ENCODE results near the gene CBX3.
A peak's percentile ranks its signal among the peaks of the same experiment; 100 is the strongest.
"Not testable (repeated sequence)": the region's sequence is repeated elsewhere in the genome, so short reads cannot be mapped to it uniquely, and the experiment has no call there.

CBX3 gene

GRCh38 chr7:26192485-26193087 is 9.0 kb upstream of the CBX3 start:
- Histone ChIP-seq H3F3A (ENCODE audit: insufficient read depth) (peaks cover 97% of the 10 kb centered on the region), H3K27me3 (ENCODE audit: low read length) (no peaks in the 10 kb centered on the region), H3K9me3 (ENCODE audit: insufficient read depth, low read length) (no peaks in the 10 kb centered on the region), H4K20me1 (ENCODE audit: low read depth, low read length) (peaks cover 87% of the 10 kb centered on the region), H3K4me2 (ENCODE audit: low read depth, low read length, poor library complexity, severe bottlenecking) (no peak overlapping the region), H3K27ac (ENCODE audit: low read depth, low read length) (peak overlapping the region; percentile 1; the same call in 1 of the 2 replicates), H3K9me2 (replicated peaks; ENCODE audit: insufficient read depth, low read length) (no peaks in the 10 kb centered on the region), H3K36me3 (ENCODE audit: low read length) (peaks cover 88% of the 10 kb centered on the region), H3K79me2 (ENCODE audit: insufficient read depth, low read length) (peaks cover 60% of the 10 kb centered on the region), H3K9ac (ENCODE audit: low read length) (no peak overlapping the region), H3K4me3 (ENCODE audit: insufficient read depth, low read length, poor library complexity, severe bottlenecking) (no peak overlapping the region), H2AFZ (ENCODE audit: low read depth, low read length, severe bottlenecking) (no peak overlapping the region)
- TF ChIP-seq CTCF (IDR thresholded peaks at IDR 0.05; ENCODE audit: insufficient read depth, low read length, poor library complexity, severe bottlenecking) (no peak), EZH2phosphoT487 (conservative IDR thresholded peaks at IDR 0.05; ENCODE audit: low read length) (no peak)

GRCh38 chr7:26193432-26194207 is 7.9 kb upstream of the CBX3 start:
- H3F3A ChIP-seq (ENCODE audit: insufficient read depth), result peaks cover 97% of the 10 kb centered on the region
- H3K27me3 ChIP-seq (ENCODE audit: low read length), result no peaks in the 10 kb centered on the region
- H3K36me3 ChIP-seq (ENCODE audit: low read length), result peaks cover 98% of the 10 kb centered on the region
- no peak overlapping the region for H2AFZ ChIP-seq (ENCODE audit: low read depth, low read length, severe bottlenecking)
- no peaks in the 10 kb centered on the region for H3K9me3 ChIP-seq (ENCODE audit: insufficient read depth, low read length)
- TF ChIP-seq CTCF (IDR thresholded peaks at IDR 0.05; ENCODE audit: insufficient read depth, low read length, poor library complexity, severe bottlenecking) (no peak), EZH2phosphoT487 (conservative IDR thresholded peaks at IDR 0.05; ENCODE audit: low read length) (no peak)
- H4K20me1 ChIP-seq (ENCODE audit: low read depth, low read length), result peaks cover 96% of the 10 kb centered on the region
- H3K4me3 ChIP-seq (ENCODE audit: insufficient read depth, low read length, poor library complexity, severe bottlenecking), result no peak overlapping the region
- no peak overlapping the region for H3K4me2 ChIP-seq (ENCODE audit: low read depth, low read length, poor library complexity, severe bottlenecking)
- peaks cover 70% of the 10 kb centered on the region for H3K79me2 ChIP-seq (ENCODE audit: insufficient read depth, low read length)
- no peak overlapping the region for H3K9ac ChIP-seq (ENCODE audit: low read length)
- H3K9me2 ChIP-seq (replicated peaks; ENCODE audit: insufficient read depth, low read length), result no peaks in the 10 kb centered on the region
- no peak overlapping the region for H3K27ac ChIP-seq (ENCODE audit: low read depth, low read length)

GRCh38 chr7:26194764-26195163 is 6.8 kb upstream of the CBX3 start:
- Histone ChIP-seq H3K79me2 (ENCODE audit: insufficient read depth, low read length) (peaks cover 81% of the 10 kb centered on the region), H4K20me1 (ENCODE audit: low read depth, low read length) (peaks cover 96% of the 10 kb centered on the region), H3F3A (ENCODE audit: insufficient read depth) (peaks cover 97% of the 10 kb centered on the region), H3K36me3 (ENCODE audit: low read length) (peaks cover 98% of the 10 kb centered on the region)
- H3K4me2 ChIP-seq (ENCODE audit: low read depth, low read length, poor library complexity, severe bottlenecking); H3K9ac ChIP-seq (ENCODE audit: low read length); H3K27ac ChIP-seq (ENCODE audit: low read depth, low read length); H3K4me3 ChIP-seq (ENCODE audit: insufficient read depth, low read length, poor library complexity, severe bottlenecking); H2AFZ ChIP-seq (ENCODE audit: low read depth, low read length, severe bottlenecking); H3K9me2 ChIP-seq (replicated peaks; ENCODE audit: insufficient read depth, low read length); H3K27me3 ChIP-seq (ENCODE audit: low read length); H3K9me3 ChIP-seq (ENCODE audit: insufficient read depth, low read length): not testable (repeated sequence)

GRCh38 chr7:26195182-26195581 is 6.4 kb upstream of the CBX3 start:
- H3K4me2 ChIP-seq (ENCODE audit: low read depth, low read length, poor library complexity, severe bottlenecking), result peak overlapping the region; percentile 75
- TF ChIP-seq CTCF (IDR thresholded peaks at IDR 0.05; ENCODE audit: insufficient read depth, low read length, poor library complexity, severe bottlenecking) (no peak), EZH2phosphoT487 (conservative IDR thresholded peaks at IDR 0.05; ENCODE audit: low read length) (no peak)
- H3K9me3 ChIP-seq (ENCODE audit: insufficient read depth, low read length), result no peaks in the 10 kb centered on the region
- no peak overlapping the region for H2AFZ ChIP-seq (ENCODE audit: low read depth, low read length, severe bottlenecking)
- peaks cover 86% of the 10 kb centered on the region for H3K79me2 ChIP-seq (ENCODE audit: insufficient read depth, low read length)
- peaks cover 95% of the 10 kb centered on the region for H3F3A ChIP-seq (ENCODE audit: insufficient read depth)
- peaks cover 96% of the 10 kb centered on the region for H3K36me3 ChIP-seq (ENCODE audit: low read length)
- H3K27ac ChIP-seq (ENCODE audit: low read depth, low read length), result no peak overlapping the region
- H3K9ac ChIP-seq (ENCODE audit: low read length), result no peak overlapping the region
- H3K27me3 ChIP-seq (ENCODE audit: low read length), result no peaks in the 10 kb centered on the region
- H3K9me2 ChIP-seq (replicated peaks; ENCODE audit: insufficient read depth, low read length), result no peaks in the 10 kb centered on the region
- peaks cover 92% of the 10 kb centered on the region for H4K20me1 ChIP-seq (ENCODE audit: low read depth, low read length)
- H3K4me3 ChIP-seq (ENCODE audit: insufficient read depth, low read length, poor library complexity, severe bottlenecking), result no peak overlapping the region

Data from SU-DHL-6 (cell line).